ENCODE measurements around the gene CEACAM19.

- TF ChIP-seq GATA3 (IDR thresholded peaks at IDR 0.05; ENCODE audit: low read depth, low read length) (no peak), GATA2 (IDR thresholded peaks at IDR 0.05; ENCODE audit: low read depth, low read length) (no peak)
Measured at GRCh38 chr19:44722131-44723121, 51.1 kb downstream of the CEACAM19 start.

Data from SH-SY5Y (cell line).